GM21529 (cell line): ENCODE data around the gene CCL11.

Experiments
- ATAC-seq: cut with Tn5 transposase; IDR thresholded peaks from one replicate; pipeline ENCODE4 v1.9.1; 2021; ENCODE audit not compliant: unreplicated experiment

CCL11 gene

DNA sequence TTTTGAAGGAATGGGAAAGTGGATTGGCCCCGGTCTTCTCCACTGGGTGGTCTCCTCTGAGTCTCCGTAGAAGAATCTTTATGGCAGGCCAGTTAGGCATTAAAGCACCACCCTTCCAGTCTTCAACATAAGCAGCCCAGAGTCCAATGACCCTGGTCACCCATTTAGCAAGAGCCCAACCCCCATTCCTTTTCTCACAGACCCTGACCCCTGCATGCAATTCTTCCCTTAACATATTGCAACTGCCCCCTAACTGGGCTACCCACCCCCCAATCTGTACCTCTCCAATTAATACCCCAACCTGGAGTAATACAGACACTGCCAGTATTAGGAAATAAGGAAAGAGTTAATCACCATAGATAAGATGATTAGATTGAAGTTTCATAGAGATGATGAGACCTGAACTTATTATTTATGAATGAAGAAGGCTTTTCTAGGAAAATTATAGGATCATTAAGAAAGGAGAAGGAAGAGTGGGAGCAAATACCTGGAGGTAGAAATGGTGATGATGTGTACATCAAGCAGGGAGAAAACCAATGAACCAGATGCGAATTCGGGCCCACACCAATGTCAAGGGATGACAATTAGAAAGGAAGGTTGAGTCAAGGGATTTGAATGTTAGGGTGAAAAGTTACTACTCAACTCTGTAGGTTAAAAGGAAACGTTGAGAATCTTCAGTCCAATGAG lies 28.1 kb upstream of the CCL11 start:
- ATAC-seq = no peak

- no peak for ATAC-seq
Measured at GRCh38 chr17:34257986-34258326, 27.6 kb upstream of the CCL11 start.

- no peak for ATAC-seq
Measured at GRCh38 chr17:34259146-34259545, 26.4 kb upstream of the CCL11 start.

GRCh38 chr17:34260861-34261260 lies 24.7 kb upstream of the CCL11 start:
- ATAC-seq = no peak

DNA sequence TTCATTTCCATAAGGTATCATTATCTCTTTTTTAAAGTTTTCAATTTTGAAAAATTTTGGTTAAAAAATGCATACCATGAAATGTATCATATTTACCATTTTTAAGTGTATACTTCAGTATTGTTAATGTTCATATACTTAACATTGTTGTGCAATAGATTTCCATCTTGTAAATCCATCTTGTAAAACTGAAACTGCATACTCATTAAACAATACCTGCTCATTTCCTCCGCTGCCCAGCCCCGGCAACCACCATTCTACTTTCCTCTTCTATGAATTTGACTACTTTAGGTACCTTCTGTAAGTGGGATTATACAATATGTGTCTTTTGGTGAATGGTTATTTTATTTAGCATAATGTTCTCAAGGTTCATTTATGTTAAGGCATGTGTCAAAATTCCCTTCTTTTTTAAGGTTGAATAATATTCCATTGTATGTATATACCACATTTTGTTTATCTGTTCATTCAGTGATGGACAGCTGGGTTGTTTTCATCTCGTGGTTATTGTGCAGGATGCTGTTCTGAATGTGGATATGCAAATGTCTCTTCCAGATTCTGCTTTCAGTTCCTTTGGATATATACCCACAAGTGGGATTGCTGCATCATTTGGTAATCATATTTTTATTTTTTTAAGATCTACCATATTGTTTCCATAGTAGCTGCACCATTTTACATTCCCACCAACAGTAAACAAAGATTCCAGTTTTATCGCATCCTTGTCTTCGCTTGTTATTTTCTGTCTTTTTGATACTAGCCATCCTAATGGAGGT lies 23.8 kb upstream of the CCL11 start:
- no peak for ATAC-seq

DNA sequence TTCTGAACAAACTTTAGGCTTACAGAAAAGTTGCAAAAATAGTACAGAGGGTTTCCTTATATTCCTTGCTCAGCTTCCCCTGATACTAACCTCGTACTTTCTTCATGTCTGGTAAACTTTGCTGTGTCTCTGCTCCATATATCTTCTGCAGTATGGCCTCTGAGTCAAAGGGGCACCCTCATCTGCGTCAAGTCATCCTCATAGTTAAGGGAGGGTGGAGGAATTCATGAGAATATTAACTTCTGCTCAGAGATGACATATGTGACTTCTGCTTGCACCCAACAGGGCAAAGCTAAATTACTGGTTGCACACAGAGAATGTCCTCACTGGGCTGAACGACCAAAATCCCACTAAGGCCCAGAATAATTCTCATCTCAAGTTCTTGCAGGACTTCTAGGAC lies 19.8 kb upstream of the CCL11 start:
- ATAC-seq = no peak

- ATAC-seq = no peak
Measured at GRCh38 chr17:34269969-34270368, 15.6 kb upstream of the CCL11 start, which contains the start of gene CCL7. Gene CCL7 (plus strand): TSS chr17:34270221. CDS start chr17:34270291, 70 bp downstream.

GRCh38 chr17:34275881-34276280 lies 9.7 kb upstream of the CCL11 start:
- no peak for ATAC-seq

DNA sequence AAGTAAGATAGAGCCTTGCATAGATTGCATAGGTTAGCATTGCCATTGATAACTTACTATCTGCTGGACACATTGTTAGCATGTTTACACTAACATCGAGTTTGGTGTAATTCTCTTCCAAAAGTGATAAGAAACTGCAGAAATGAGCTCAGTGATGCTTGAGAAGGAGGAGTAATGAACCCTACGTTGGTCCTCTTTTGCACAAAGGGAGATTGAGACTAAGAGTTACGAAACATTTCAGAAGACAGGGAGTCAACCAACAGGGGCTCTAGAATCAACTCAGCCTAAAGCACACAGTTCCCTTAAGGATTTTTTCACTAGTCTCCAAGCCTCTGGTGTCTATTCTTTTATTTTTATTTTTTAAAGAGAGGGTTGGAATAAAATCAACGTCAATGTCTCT lies 8.7 kb upstream of the CCL11 start:
- no peak for ATAC-seq

GRCh38 chr17:34283571-34283970 lies 2.0 kb upstream of the CCL11 start:
- ATAC-seq = no peak

GRCh38 chr17:34287875-34288274 lies 2.3 kb downstream of the CCL11 start:
- ATAC-seq = no peak

DNA sequence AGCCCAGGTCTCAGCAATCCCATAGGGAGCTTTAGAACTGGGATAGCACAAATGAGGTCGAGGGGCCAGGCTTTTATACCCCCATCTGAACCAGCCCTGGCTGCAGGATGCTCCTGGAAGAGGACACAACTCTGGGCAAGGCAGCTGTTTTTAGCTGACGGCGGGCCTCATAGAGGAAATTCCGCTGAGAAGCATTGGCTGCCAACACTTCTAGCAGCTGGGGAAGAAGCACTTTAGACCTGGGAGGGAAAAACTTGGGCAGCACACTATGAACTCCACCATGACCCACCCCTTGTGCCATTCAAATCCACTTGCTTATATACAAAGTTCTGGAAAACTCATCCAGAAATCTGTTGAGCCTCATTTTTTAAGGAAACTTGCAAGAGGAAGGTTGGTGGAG lies 5.0 kb downstream of the CCL11 start:
- no peak for ATAC-seq

DNA sequence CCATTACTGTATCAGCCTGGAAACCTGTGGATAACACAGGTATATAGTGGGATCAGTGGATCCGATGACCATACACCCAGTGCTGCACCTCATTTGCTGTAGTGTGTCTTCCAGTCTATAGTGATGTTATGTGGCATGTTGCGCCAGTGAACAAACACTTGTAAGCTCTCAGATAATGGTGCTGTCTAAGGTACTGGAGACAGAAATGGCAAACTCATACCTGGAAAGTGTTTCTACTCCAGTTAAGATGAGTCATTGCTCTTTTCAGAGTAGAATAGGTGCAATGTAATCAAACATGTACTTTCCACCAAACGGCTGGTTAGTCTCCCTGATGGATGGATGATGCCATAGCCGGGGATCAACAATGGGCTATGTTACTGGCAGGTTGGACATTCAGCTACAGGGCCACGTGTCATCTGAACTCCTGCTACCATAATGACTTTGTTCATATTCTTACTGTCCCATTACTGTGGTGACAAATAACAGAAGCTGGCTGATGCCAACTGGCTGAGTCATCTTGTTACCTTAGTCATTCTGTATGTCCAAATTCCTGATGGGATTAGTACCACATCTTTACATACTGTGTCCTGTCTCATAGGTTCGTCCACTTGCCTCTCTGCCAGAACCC lies 6.3 kb downstream of the CCL11 start:
- ATAC-seq = no peak

DNA sequence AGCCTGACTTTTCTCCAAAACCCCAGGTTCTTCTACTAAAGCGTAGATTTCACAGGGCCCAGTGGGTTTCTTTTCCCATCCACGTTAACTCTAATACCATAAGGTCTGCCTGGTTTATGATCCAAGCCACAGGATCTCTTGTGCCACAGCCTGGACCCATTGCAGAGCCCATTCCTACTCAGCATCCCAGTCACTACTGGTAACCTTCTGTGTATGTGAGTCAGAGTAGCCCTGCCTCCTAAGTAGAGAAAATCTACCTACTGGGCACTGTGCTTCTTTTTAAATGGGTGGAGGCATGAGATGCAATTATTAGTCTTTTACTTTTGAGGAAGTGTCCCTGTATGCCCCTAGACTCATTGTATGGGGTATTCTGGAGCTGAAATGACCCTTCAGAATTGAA lies 13.5 kb downstream of the CCL11 start:
- no peak for ATAC-seq

DNA sequence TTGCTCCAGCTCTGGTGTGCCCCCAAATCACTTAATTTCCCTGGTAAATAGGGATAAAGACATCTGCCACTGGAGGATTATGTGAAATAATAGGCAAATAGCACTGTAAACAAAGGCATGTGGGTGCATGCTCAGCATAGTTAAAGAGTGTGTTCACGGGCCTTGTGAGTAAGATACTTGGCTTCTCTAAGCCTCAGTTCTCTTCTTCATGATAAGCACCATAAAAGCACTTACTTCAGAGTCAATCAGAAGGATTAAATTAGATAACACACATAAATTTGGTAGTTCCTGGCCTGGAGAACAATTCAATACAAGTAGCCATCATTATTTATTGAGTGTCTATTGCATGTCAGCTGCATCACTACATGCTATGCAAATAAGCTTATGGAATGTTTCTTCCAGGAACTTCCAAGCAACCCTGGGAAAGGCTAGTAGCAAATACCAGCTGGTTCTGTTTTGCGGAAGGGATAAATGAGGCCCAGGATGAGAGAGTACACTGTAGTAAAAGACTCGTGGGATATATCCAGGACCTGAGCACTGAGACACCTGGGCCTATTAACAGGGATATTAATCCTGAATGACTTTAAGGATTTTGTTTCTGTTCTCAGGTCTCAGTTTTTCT lies 14.5 kb downstream of the CCL11 start:
- ATAC-seq = no peak

DNA sequence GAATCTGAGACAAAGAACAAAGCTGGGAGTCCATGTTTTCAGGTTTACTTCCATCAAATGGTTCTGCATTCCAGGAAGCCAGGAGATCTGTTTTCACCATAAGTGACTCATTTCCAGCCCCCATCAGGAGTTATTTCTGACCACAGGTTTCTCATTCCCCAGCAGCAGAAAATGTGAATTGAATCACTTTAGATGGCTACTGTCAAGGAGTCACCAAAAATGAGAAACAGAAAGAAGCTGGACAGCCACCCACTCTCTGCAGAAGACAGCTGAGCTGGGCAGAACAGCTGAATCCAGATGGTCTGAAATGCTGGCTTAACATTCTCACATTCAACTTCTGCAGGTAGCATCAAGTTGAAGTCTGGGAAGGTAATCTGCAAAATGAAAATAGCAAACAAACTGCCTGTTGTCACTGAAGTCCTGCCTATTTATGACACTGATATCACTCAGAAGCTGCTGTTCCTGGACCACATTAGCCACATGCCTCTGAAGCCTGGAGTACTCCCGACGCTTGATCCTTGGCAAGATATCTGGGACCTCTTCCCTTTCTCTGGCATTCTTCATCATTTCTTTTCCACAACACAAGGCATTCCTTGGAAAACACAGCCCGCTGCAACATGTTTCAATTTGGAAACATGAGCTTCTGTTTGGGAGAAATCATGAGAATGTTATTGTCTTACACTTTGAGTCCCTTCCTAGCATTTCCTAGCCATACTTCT lies 15.3 kb downstream of the CCL11 start:
- ATAC-seq = no peak

GRCh38 chr17:34301986-34302385 lies 16.4 kb downstream of the CCL11 start:
- ATAC-seq = no peak

DNA sequence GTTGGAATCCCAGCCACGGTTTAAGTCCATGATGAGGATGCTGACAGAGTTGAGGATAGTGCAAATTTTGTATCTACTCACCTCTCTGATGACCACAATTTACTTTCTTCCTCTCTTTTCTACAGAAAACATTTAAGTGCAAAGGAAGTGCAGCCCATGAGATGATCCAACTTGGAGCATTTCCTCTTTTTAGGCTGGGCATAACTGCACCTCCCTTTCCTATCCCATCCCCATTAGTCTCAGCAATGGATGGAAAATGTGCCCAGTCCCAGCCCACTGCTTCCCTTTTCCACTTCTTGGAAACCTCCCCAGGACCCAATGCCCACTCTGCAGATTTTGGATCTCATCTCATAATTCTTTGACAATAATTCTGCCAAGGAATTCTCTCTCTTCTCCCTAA lies 17.1 kb downstream of the CCL11 start:
- ATAC-seq = no peak

DNA sequence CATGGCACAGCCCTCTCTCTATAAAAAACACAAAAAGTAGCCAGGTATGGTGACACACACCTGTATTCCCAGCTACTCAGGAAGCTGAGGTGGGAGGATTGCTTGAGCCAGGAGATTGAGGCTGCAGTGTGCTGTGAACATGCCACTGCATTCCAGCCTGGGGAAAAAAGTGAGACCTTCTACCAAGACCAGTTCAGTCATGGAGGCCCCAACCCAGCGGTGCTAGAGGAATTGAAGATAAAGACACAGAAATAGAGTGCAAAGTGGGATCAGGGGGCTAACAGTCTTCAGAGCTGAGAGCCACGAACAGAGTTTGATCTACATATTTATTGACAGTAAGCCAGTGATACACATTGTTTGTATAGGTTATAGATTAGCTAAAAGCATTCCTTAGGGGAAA lies 18.1 kb downstream of the CCL11 start:
- no peak for ATAC-seq

GRCh38 chr17:34305061-34305460 lies 19.5 kb downstream of the CCL11 start:
- ATAC-seq = no peak

- ATAC-seq = no peak
Measured at GRCh38 chr17:34305606-34306005, 20.1 kb downstream of the CCL11 start.
